Stimulated activated CD8-positive, alpha-beta memory T cell treated with anti-CD3 and anti-CD28 coated beads, Interleukin-15, amount 100 ng/mL, for 1 hour (primary cell): Measurements from ENCODE around the gene CAMK2G.
"Not testable (repeated sequence)": the region's sequence is repeated elsewhere in the genome, so short reads cannot be mapped to it uniquely, and the experiment has no call there.

ENCODE experiments used
- DNase-seq: peaks from one replicate; pipeline ENCODE4 v3.0.0-alpha.2; 2020; ENCODE audit warnings: low read depth

CAMK2G gene

GRCh38 chr10:73902351-73902750, 28.0 kb upstream of the CAMK2G start:
- DNase-seq = no peak

GRCh38 chr10:73901261-73901660, 26.9 kb upstream of the CAMK2G start:
- no peak for DNase-seq

GRCh38 chr10:73900064-73900463, 25.7 kb upstream of the CAMK2G start:
- DNase-seq = no peak

GRCh38 chr10:73899423-73899822, 25.1 kb upstream of the CAMK2G start:
- no peak for DNase-seq

- DNase-seq = no peak
These were observed 24.5 kb upstream of the CAMK2G start for GRCh38 chr10:73898730-73899410.

- DNase-seq = no peak
These were observed 23.3 kb upstream of the CAMK2G start for GRCh38 chr10:73897693-73898092.

- DNase-seq = not testable (repeated sequence)
These were observed 21.0 kb upstream of the CAMK2G start for GRCh38 chr10:73895381-73895780.

- DNase-seq = no peak
These were observed 20.1 kb upstream of the CAMK2G start for GRCh38 chr10:73894245-73894971.

GRCh38 chr10:73893426-73893825, 19.1 kb upstream of the CAMK2G start:
- no peak for DNase-seq

GRCh38 chr10:73892310-73893030, 18.1 kb upstream of the CAMK2G start:
- no peak for DNase-seq

GRCh38 chr10:73891540-73891939, 17.2 kb upstream of the CAMK2G start:
- DNase-seq = no peak

- not testable (repeated sequence) for DNase-seq
These were observed 16.5 kb upstream of the CAMK2G start for GRCh38 chr10:73890830-73891229.

GRCh38 chr10:73890261-73890660, 15.9 kb upstream of the CAMK2G start:
- DNase-seq = no peak

- DNase-seq = not testable (repeated sequence)
These were observed 15.1 kb upstream of the CAMK2G start for GRCh38 chr10:73889416-73889815.

GRCh38 chr10:73889014-73889413, 14.7 kb upstream of the CAMK2G start:
- no peak for DNase-seq

- no peak for DNase-seq
These were observed 14.2 kb upstream of the CAMK2G start for GRCh38 chr10:73888514-73888913.

GRCh38 chr10:73887294-73888039, 13.1 kb upstream of the CAMK2G start:
- DNase-seq = no peak

- no peak for DNase-seq
These were observed 12.4 kb upstream of the CAMK2G start for GRCh38 chr10:73886661-73887293.

- DNase-seq = peak; percentile 42
These were observed 11.8 kb upstream of the CAMK2G start for GRCh38 chr10:73886085-73886529.

GRCh38 chr10:73884017-73884416, 9.7 kb upstream of the CAMK2G start:
- no peak for DNase-seq

GRCh38 chr10:73881221-73881919, 7.0 kb upstream of the CAMK2G start:
- no peak for DNase-seq
